ENCODE measurements around the gene NRIP1.

DNA sequence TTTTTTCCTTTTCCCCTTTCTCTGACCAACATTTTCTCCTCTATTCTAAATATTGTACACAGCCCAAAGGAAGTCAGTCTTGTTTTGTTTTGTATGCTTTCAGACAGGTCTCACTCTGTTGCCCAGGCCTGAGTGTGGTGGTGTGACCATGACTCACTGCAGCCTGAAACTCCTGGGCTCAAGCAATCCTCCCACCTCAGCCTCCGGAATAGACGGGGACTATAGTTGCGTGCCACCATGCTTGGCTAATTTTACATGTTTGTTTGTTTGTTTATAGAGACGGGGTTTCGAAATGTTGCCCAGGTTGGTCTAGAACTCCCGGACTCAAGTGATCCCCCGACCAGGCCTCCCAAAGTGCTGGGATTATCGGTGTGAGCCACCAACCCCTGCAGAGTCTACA, 72.8 kb downstream of the NRIP1 start:
- TF ChIP-seq, protein P1, sequence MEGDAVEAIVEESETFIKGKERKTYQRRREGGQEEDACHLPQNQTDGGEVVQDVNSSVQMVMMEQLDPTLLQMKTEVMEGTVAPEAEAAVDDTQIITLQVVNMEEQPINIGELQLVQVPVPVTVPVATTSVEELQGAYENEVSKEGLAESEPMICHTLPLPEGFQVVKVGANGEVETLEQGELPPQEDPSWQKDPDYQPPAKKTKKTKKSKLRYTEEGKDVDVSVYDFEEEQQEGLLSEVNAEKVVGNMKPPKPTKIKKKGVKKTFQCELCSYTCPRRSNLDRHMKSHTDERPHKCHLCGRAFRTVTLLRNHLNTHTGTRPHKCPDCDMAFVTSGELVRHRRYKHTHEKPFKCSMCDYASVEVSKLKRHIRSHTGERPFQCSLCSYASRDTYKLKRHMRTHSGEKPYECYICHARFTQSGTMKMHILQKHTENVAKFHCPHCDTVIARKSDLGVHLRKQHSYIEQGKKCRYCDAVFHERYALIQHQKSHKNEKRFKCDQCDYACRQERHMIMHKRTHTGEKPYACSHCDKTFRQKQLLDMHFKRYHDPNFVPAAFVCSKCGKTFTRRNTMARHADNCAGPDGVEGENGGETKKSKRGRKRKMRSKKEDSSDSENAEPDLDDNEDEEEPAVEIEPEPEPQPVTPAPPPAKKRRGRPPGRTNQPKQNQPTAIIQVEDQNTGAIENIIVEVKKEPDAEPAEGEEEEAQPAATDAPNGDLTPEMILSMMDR (IDR thresholded peaks at IDR 0.05) = no peak
- no peak for TF ChIP-seq POLR2A (IDR thresholded peaks at IDR 0.05)
- no peak for TF ChIP-seq POLR2AphosphoS5 (IDR thresholded peaks at IDR 0.05)

Data from transverse colon (tissue), 4 donors.